Mammary microvascular endothelial cell (primary cell): ENCODE data around the gene KCNN2. TPM values are rescaled to one million over a fixed set of nuclear protein-coding genes. Genes with fewer than 3 reads are reported as not detected.

Source experiments
- total RNA-seq: library from RNA; depleted of rRNA; stranded (reverse); fragments of >200 nt; gene quantifications from 2 replicates; pipeline ENCODE4 v1.2.3, GENCODE V29; 2015

KCNN2 gene
- total RNA-seq: 1.6 and 2.1 TPM in 2 replicates

GRCh38 chr5:114361724-114362196 is at the start of gene KCNN2:
TSS of gene KCNN2 (plus strand) at chr5:114362070. CDS start at chr5:114362140, 70 bp downstream.

